GM12892 (cell line): ENCODE measurements around the gene IRF5.

Experiments
- POLR2A ChIP-seq: IDR thresholded peaks from 2 replicates; pipeline ENCODE4 v1.6.1; 2011; ENCODE audit warnings: low read depth, low read length, control low read depth
- POLR2AphosphoS5 ChIP-seq: IDR thresholded peaks from 2 replicates; pipeline ENCODE4 v1.6.1; 2011; ENCODE audit warnings: low read depth, low read length, control low read depth
- TAF1 ChIP-seq: IDR thresholded peaks from 2 replicates; pipeline ENCODE4 v1.6.1; 2011; ENCODE audit warnings: low read depth, mild to moderate bottlenecking, control low read depth, low read length, borderline replicate concordance

DNA sequence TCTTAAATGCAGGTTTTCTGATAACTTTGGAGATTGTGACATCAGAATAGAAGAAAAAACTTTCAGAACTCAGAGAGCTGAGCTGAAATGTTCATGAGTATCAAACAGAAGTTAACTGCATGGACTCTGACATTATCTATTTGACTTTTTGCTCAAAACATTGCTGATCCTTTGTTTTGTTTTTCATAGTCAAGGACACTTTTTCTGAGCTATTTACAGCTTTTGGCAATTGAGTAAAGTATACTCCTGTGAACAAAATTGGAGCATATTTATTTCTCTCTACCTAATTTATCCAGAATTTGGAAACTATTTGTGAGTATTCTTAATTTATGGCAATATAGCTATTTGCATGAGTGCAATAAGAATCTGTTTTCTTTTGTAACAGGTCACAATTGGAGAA, 38.3 kb upstream of the IRF5 start:
- no peak for TF ChIP-seq POLR2AphosphoS5
- no peak for TF ChIP-seq POLR2A
- TF ChIP-seq TAF1: no peak
